HEK293 (cell line): ENCODE results near the gene RGN.

Source experiments
- CTCF ChIA-PET: fragments of 350-600 bp; formaldehyde crosslinking; extraction: SDS; loops from one replicate; lab custom pipeline; 2021; ENCODE audit warnings: antibody characterized with exemption; lab: Yijun Ruan, JAX
- POLR2A ChIA-PET: fragments of 300-600 bp; formaldehyde crosslinking; extraction: SDS; loops from one replicate; lab custom pipeline; 2020; ENCODE audit warnings: antibody characterized with exemption, inconsistent platforms; lab: Yijun Ruan, JAX
- H3K27ac ChIP-seq: fragments of 200-500 bp; sonication (Bioruptor generic); 2 replicates; pipeline ENCODE4 v1.5.1; 2014; ENCODE audit warnings: low read depth, low read length, control low read depth, inconsistent platforms; ENCODE audit errors: extremely low read depth
- H3K36me3 ChIP-seq, 2 experiments: fragments of 200-500 bp in 1 of 2; sonication (Bioruptor generic) in 1 of 2; 1 replicate in 1 of 2; 2 replicates in 1 of 2; pipeline ENCODE4 v1.5.1; 2014 to 2017; ENCODE audit warnings: inconsistent platforms in 2 of 2, low read length in 2 of 2; ENCODE audit not compliant: control insufficient read depth in 2 of 2, insufficient read depth in 1 of 2
- H3K4me1 ChIP-seq: fragments of 200-500 bp; sonication (Bioruptor generic); 2 replicates; pipeline ENCODE4 v1.5.1; 2014; ENCODE audit warnings: mild to moderate bottlenecking, low read length, inconsistent platforms; ENCODE audit not compliant: control insufficient read depth, insufficient read depth
- H3K4me3 ChIP-seq: 2 replicates; pipeline ENCODE4 v1.5.1; 2011; ENCODE audit warnings: low read depth, mild to moderate bottlenecking, control low read depth, low read length, moderate library complexity
- H3K9me3 ChIP-seq: fragments of 200-500 bp; sonication (Bioruptor generic); 2 replicates; pipeline ENCODE4 v1.5.1; 2014; ENCODE audit warnings: low read depth, low read length, inconsistent platforms; ENCODE audit not compliant: control insufficient read depth, insufficient read depth
- BCL11B ChIP-seq: fragments of 450-650 bp; formaldehyde crosslinking; IDR thresholded peaks from 2 replicates; pipeline ENCODE4 v1.5.1; 2016; ENCODE audit warnings: low read depth, missing biosample characterization, missing genetic modification characterization
- ELK4 ChIP-seq: IDR thresholded peaks from 2 replicates; pipeline ENCODE4 v1.6.1; 2011; ENCODE audit warnings: mild to moderate bottlenecking, low read depth, low read length, borderline replicate concordance
- GLI4 ChIP-seq: fragments of 450-650 bp; formaldehyde crosslinking; IDR thresholded peaks from 2 replicates; pipeline ENCODE4 v1.5.1; 2016; ENCODE audit warnings: missing biosample characterization, missing genetic modification characterization
- GLIS2 ChIP-seq: fragments of 450-650 bp; formaldehyde crosslinking; IDR thresholded peaks from 2 replicates; pipeline ENCODE4 v1.5.1; 2016; ENCODE audit warnings: missing biosample characterization, missing genetic modification characterization
- KLF16 ChIP-seq: fragments of 450-650 bp; formaldehyde crosslinking; IDR thresholded peaks from 2 replicates; pipeline ENCODE4 v1.5.1; 2017; ENCODE audit warnings: missing biosample characterization, missing genetic modification characterization
- MYNN ChIP-seq: fragments of 450-650 bp; formaldehyde crosslinking; IDR thresholded peaks from 2 replicates; pipeline ENCODE4 v1.5.1; 2016; ENCODE audit warnings: missing biosample characterization, missing genetic modification characterization, borderline replicate concordance
- REST ChIP-seq: fragments of 450-650 bp; formaldehyde crosslinking; IDR thresholded peaks from 2 replicates; pipeline ENCODE4 v1.5.1; 2016; ENCODE audit warnings: missing biosample characterization, missing genetic modification characterization
- SETDB1 ChIP-seq: IDR thresholded peaks from one replicate; pipeline ENCODE4 v1.6.1; 2017; ENCODE audit warnings: mild to moderate bottlenecking, low read length, moderate library complexity, mixed read lengths; ENCODE audit not compliant: insufficient read length
- ZBTB1 ChIP-seq: fragments of 450-650 bp; formaldehyde crosslinking; IDR thresholded peaks from 2 replicates; pipeline ENCODE4 v1.5.1; 2016; ENCODE audit warnings: missing biosample characterization, missing genetic modification characterization
- ZBTB26 ChIP-seq: fragments of 450-650 bp; formaldehyde crosslinking; optimal IDR thresholded peaks from 2 replicates; pipeline ENCODE3; 2016; ENCODE audit warnings: missing biosample characterization, mild to moderate bottlenecking, missing genetic modification characterization
- ZBTB6 ChIP-seq: fragments of 450-650 bp; formaldehyde crosslinking; IDR thresholded peaks from 2 replicates; pipeline ENCODE4 v1.5.1; 2017; ENCODE audit warnings: missing biosample characterization, missing genetic modification characterization
- ZEB2 ChIP-seq: fragments of 450-650 bp; formaldehyde crosslinking; IDR thresholded peaks from 2 replicates; pipeline ENCODE4 v1.5.1; 2016; ENCODE audit warnings: missing biosample characterization, missing genetic modification characterization
- ZNF221 ChIP-seq: fragments of 450-650 bp; formaldehyde crosslinking; IDR thresholded peaks from 2 replicates; pipeline ENCODE4 v1.5.1; 2017; ENCODE audit warnings: missing biosample characterization, missing genetic modification characterization, borderline replicate concordance
- ZNF239 ChIP-seq: fragments of 450-650 bp; formaldehyde crosslinking; IDR thresholded peaks from 2 replicates; pipeline ENCODE4 v1.5.1; 2016; ENCODE audit warnings: missing biosample characterization, missing genetic modification characterization
- ZNF24 ChIP-seq: fragments of 450-650 bp; formaldehyde crosslinking; IDR thresholded peaks from 2 replicates; pipeline ENCODE4 v1.5.1; 2016; ENCODE audit warnings: missing biosample characterization, missing genetic modification characterization
- ZNF266 ChIP-seq: fragments of 450-650 bp; formaldehyde crosslinking; IDR thresholded peaks from 2 replicates; pipeline ENCODE4 v1.5.1; 2016; ENCODE audit warnings: missing biosample characterization, missing genetic modification characterization, low read depth
- ZNF324 ChIP-seq: fragments of 450-650 bp; formaldehyde crosslinking; IDR thresholded peaks from 2 replicates; pipeline ENCODE4 v1.5.1; 2016; ENCODE audit warnings: missing biosample characterization, missing genetic modification characterization
- ZNF354C ChIP-seq: fragments of 450-650 bp; formaldehyde crosslinking; IDR thresholded peaks from 2 replicates; pipeline ENCODE4 v1.5.1; 2016; ENCODE audit warnings: missing biosample characterization, missing genetic modification characterization, low read depth, borderline replicate concordance
- ZNF513 ChIP-seq: fragments of 450-650 bp; IDR thresholded peaks from 2 replicates; pipeline ENCODE4 v1.5.1; 2018; ENCODE audit warnings: missing biosample characterization, missing genetic modification characterization
- ZNF544 ChIP-seq: fragments of 450-650 bp; formaldehyde crosslinking; IDR thresholded peaks from 2 replicates; pipeline ENCODE4 v1.5.0; 2017; ENCODE audit warnings: missing biosample characterization, missing genetic modification characterization
- ZNF624 ChIP-seq: fragments of 450-650 bp; formaldehyde crosslinking; IDR thresholded peaks from 2 replicates; pipeline ENCODE4 v1.5.1; 2017; ENCODE audit warnings: missing biosample characterization, missing genetic modification characterization
- ZNF664 ChIP-seq: fragments of 450-650 bp; formaldehyde crosslinking; IDR thresholded peaks from 2 replicates; pipeline ENCODE4 v1.5.1; 2016; ENCODE audit warnings: missing biosample characterization, missing genetic modification characterization
- ZNF837 ChIP-seq: fragments of 450-650 bp; formaldehyde crosslinking; IDR thresholded peaks from 2 replicates; pipeline ENCODE4 v1.5.1; 2016; ENCODE audit warnings: missing biosample characterization, missing genetic modification characterization
- TF ChIP-seq, protein P1 (sequence below): fragments of 450-650 bp; formaldehyde crosslinking; IDR thresholded peaks from 2 replicates; pipeline ENCODE4 v1.5.1; 2016; ENCODE audit warnings: missing biosample characterization, missing genetic modification characterization
- TF ChIP-seq, protein P2 (sequence below): fragments of 450-650 bp; formaldehyde crosslinking; IDR thresholded peaks from 2 replicates; pipeline ENCODE4 v1.5.1; 2016; ENCODE audit warnings: missing biosample characterization, missing genetic modification characterization

Gene RGN

GRCh38 chrX:47097018-47097417 lies 18.8 kb downstream of the RGN start:
- CTCF ChIA-PET = interaction anchor here (1.2 kb wide), 1 partner anchor 194 kb away, joined by 3 read pairs; no protein-coding TSS in a partner anchor
- Histone ChIP-seq H3K36me3 (no peaks in the 10 kb centered on the region), H3K4me1 (no peaks in the 10 kb centered on the region), H3K4me3 (no peak overlapping the region), H3K9me3 (no peaks in the 10 kb centered on the region), H3K27ac (no peak overlapping the region)
- no peak for TF ChIP-seq ZEB2
- no peak for TF ChIP-seq ZNF544
- TF ChIP-seq ZNF239 = no peak
- no peak for TF ChIP-seq ZNF221 (tag by site-specific recombination)
- no peak for TF ChIP-seq BCL11B
- TF ChIP-seq ZBTB6 (tag by site-specific recombination) = no peak
- TF ChIP-seq, protein P1, sequence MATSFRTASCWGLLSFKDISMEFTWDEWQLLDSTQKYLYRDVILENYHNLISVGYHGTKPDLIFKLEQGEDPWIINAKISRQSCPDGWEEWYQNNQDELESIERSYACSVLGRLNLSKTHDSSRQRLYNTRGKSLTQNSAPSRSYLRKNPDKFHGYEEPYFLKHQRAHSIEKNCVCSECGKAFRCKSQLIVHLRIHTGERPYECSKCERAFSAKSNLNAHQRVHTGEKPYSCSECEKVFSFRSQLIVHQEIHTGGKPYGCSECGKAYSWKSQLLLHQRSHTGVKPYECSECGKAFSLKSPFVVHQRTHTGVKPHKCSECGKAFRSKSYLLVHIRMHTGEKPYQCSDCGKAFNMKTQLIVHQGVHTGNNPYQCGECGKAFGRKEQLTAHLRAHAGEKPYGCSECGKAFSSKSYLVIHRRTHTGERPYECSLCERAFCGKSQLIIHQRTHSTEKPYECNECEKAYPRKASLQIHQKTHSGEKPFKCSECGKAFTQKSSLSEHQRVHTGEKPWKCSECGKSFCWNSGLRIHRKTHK (tag by site-specific recombination) = no peak
- TF ChIP-seq ZNF624 (tag by site-specific recombination) = no peak
- TF ChIP-seq ZNF513 = no peak
- TF ChIP-seq SETDB1 = no peak
- TF ChIP-seq KLF16 (tag by site-specific recombination) = no peak
- no peak for TF ChIP-seq MYNN (tag by site-specific recombination)
- TF ChIP-seq ZNF837 = no peak
- TF ChIP-seq GLIS2 = no peak
- no peak for TF ChIP-seq ZNF24 (tag by site-specific recombination)
- TF ChIP-seq ZNF324 (tag by site-specific recombination) = no peak
- TF ChIP-seq ZBTB26 (tag by site-specific recombination) = no peak
- no peak for TF ChIP-seq ZNF266 (tag by site-specific recombination)
- TF ChIP-seq ZNF664 (tag by site-specific recombination) = no peak
- POLR2A ChIA-PET = no interaction called here

DNA sequence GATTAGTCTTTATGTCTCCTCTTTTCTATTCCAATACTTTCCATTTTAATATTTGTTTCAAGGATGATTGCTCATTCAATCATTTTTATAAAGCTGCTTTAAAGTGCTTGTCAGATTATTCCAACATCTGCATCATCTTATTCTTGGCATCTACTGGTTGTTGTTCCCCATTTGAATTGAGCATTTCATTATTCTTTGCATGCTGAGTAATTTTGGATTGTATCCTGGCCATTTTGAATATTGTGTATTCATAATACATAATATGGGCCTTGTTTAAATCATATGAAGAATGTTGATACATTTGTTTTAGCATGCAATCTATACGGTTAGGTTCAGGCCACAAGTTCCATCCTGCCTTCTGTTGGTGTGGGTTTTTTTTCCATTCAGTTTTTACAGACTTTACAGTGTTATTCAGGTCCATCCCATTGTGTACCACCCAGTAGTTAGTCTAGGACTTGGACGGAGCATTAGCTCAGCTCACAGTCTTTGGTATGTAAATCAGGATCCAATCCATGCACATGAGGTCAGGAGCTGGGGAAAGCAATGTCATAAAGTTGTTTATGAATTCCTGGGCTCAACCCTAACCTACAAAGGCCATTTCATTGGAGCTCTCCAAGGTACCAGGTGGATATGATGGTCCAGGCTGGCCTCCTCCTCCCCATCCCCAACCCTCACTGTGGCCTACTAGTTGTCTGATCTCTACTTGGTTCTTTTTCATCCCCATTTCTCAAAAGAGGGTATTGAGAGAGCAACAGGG lies 20.3 kb downstream of the RGN start:
- H3K36me3 ChIP-seq = no peaks in the 10 kb centered on the region
- H3K27ac ChIP-seq = no peak overlapping the region
- no peaks in the 10 kb centered on the region for H3K9me3 ChIP-seq
- CTCF ChIA-PET = interaction anchor here (0.9 to 1.2 kb wide), 2 partner anchors 25 to 195 kb away, joined by 3 read pairs; no protein-coding TSS in a partner anchor
- no peaks in the 10 kb centered on the region for H3K4me1 ChIP-seq
- POLR2A ChIA-PET = no interaction called here
- no peak overlapping the region for H3K4me3 ChIP-seq
- TF ChIP-seq ELK4 (no peak), ZBTB1 (tag by site-specific recombination) (no peak), REST (tag by site-specific recombination) (peak; percentile 86), GLI4 (tag by site-specific recombination) (no peak), ZNF354C (tag by site-specific recombination) (no peak)
- TF ChIP-seq, protein P2, sequence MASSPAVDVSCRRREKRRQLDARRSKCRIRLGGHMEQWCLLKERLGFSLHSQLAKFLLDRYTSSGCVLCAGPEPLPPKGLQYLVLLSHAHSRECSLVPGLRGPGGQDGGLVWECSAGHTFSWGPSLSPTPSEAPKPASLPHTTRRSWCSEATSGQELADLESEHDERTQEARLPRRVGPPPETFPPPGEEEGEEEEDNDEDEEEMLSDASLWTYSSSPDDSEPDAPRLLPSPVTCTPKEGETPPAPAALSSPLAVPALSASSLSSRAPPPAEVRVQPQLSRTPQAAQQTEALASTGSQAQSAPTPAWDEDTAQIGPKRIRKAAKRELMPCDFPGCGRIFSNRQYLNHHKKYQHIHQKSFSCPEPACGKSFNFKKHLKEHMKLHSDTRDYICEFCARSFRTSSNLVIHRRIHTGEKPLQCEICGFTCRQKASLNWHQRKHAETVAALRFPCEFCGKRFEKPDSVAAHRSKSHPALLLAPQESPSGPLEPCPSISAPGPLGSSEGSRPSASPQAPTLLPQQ (tag by site-specific recombination) = no peak
